GM18505 (cell line): ENCODE measurements around the gene ADCY3.
"Not testable (repeated sequence)": the region's sequence is repeated elsewhere in the genome, so short reads cannot be mapped to it uniquely, and the experiment has no call there.

Source experiments
- ATAC-seq: cut with Tn5 transposase; IDR thresholded peaks from one replicate; pipeline ENCODE4 v1.9.1; 2021; ENCODE audit not compliant: unreplicated experiment
- POLR2A ChIP-seq: IDR thresholded peaks from 4 replicates; pipeline ENCODE4 v1.6.1; 2011; ENCODE audit warnings: borderline replicate concordance; ENCODE audit not compliant: insufficient read depth, insufficient read length; ENCODE audit errors: extremely low read depth

The ADCY3 gene

GRCh38 chr2:24840164-24840869 is 79.7 kb downstream of the ADCY3 start:
- ATAC-seq = no peak
- TF ChIP-seq POLR2A = no peak

GRCh38 chr2:24839729-24840128 is 80.3 kb downstream of the ADCY3 start:
- TF ChIP-seq POLR2A = no peak
- no peak for ATAC-seq

- no peak for TF ChIP-seq POLR2A
- ATAC-seq = no peak
These were observed 81.5 kb downstream of the ADCY3 start for GRCh38 chr2:24838541-24838940.

GRCh38 chr2:24837996-24838513 is 82.0 kb downstream of the ADCY3 start:
- ATAC-seq = no peak
- no peak for TF ChIP-seq POLR2A

GRCh38 chr2:24836706-24837105 is 83.3 kb downstream of the ADCY3 start:
- TF ChIP-seq POLR2A = no peak
- no peak for ATAC-seq

- TF ChIP-seq POLR2A = no peak
- ATAC-seq = no peak
These were observed 83.8 kb downstream of the ADCY3 start for GRCh38 chr2:24836206-24836605.

- not testable (repeated sequence) for ATAC-seq
These were observed 84.6 kb downstream of the ADCY3 start for GRCh38 chr2:24835411-24835810.

GRCh38 chr2:24834733-24835395 is 85.2 kb downstream of the ADCY3 start:
- no peak for ATAC-seq
- TF ChIP-seq POLR2A = no peak

- TF ChIP-seq POLR2A = no peak
- no peak for ATAC-seq
These were observed 86.0 kb downstream of the ADCY3 start for GRCh38 chr2:24833821-24834732.

- ATAC-seq = no peak
- no peak for TF ChIP-seq POLR2A
These were observed 86.9 kb downstream of the ADCY3 start for GRCh38 chr2:24832931-24833701.

GRCh38 chr2:24832521-24832920 is 87.5 kb downstream of the ADCY3 start:
- TF ChIP-seq POLR2A = no peak
- ATAC-seq = no peak

GRCh38 chr2:24832073-24832461 is 88.0 kb downstream of the ADCY3 start:
- no peak for TF ChIP-seq POLR2A
- ATAC-seq = no peak

GRCh38 chr2:24831221-24832072 is 88.6 kb downstream of the ADCY3 start:
- ATAC-seq = no peak
- no peak for TF ChIP-seq POLR2A

- TF ChIP-seq POLR2A = no peak
- no peak for ATAC-seq
These were observed 89.3 kb downstream of the ADCY3 start for GRCh38 chr2:24830786-24831185.
